Smooth muscle cell of trachea (primary cell): ENCODE results near the gene MS4A2. TPM values are rescaled to one million over a fixed set of nuclear protein-coding genes. Genes with fewer than 3 reads are reported as not detected.

Source experiments
- total RNA-seq: library from RNA; depleted of rRNA; stranded (reverse); fragments of >200 nt; gene quantifications from 2 replicates; pipeline ENCODE4 v1.2.1, GENCODE V29; 2014

The MS4A2 gene
- not detected in 2 replicates for total RNA-seq

GRCh38 chr11:60088364-60088763 lies at the start of gene MS4A2:
MS4A2 (plus strand) TSS chr11:60088664; CDS start chr11:60088766, 102 bp downstream.

GRCh38 chr11:60040109-60040508 lies 48.4 kb upstream of the MS4A2 start, which contains the start of gene OOSP2:
OOSP2 (plus strand) TSS chr11:60040409; CDS start chr11:60040460, 51 bp downstream.

GRCh38 chr11:60056349-60056969 lies 32.0 kb upstream of the MS4A2 start, which contains the start of gene MS4A3:
MS4A3 (plus strand) TSS chr11:60056665; CDS start chr11:60061161, 4,496 bp downstream.

Other genes with a start within 250 kb of the MS4A2 start
- gene CBLIF, start 243.2 kb upstream of the MS4A2 start, total RNA-seq, result not detected in 2 replicates
- not detected in 2 replicates for gene TCN1, start 222.2 kb upstream of the MS4A2 start, total RNA-seq
- not detected in 2 replicates for gene OOSP3, start 209.9 kb upstream of the MS4A2 start, total RNA-seq
- gene OOSP1, start 150.2 kb upstream of the MS4A2 start, total RNA-seq, result not detected in 2 replicates
- not detected in 2 replicates for gene OOSP4A, start 124.6 kb upstream of the MS4A2 start, total RNA-seq
- not detected in 2 replicates for gene OOSP4B, start 71.5 kb upstream of the MS4A2 start, total RNA-seq
- gene OOSP2, start 48.3 kb upstream of the MS4A2 start, total RNA-seq, result not detected in 2 replicates
- not detected in 2 replicates for gene MS4A3, start 32.0 kb upstream of the MS4A2 start, total RNA-seq
- gene MS4A6A, start 94.4 kb downstream of the MS4A2 start, total RNA-seq, result 0.15 TPM in 1 of 2 replicates, not detected in the other
- not detected in 2 replicates for gene MS4A4E, start 154.5 kb downstream of the MS4A2 start, total RNA-seq
- gene MS4A4A, start 192.0 kb downstream of the MS4A2 start, total RNA-seq, result under 0.01 TPM in 1 of 2 replicates, not detected in the other
- not detected in 2 replicates for gene MS4A6E, start 238.6 kb downstream of the MS4A2 start, total RNA-seq